Gastrocnemius medialis (tissue), 4 donors: ENCODE measurements around the gene GID8. TPM values are rescaled to one million over a fixed set of nuclear protein-coding genes. Genes with fewer than 3 reads are reported as not detected.

ENCODE experiments used
- ATAC-seq, 2 donors: fragments of 150-250 bp; one replicate each; pipeline ENCODE4 v1.9.1; 2016
- DNase-seq, 2 donors: peaks; one replicate each; pipeline ENCODE4 v3.0.0-alpha.2; 2019
- H3K27ac ChIP-seq, 4 donors: fragments of 200-600 bp; sonication (generic); 1 replicate in 1 of 4; 2 replicates in 3 of 4; pipeline ENCODE4 v1.5.1; 2016 to 2018; ENCODE audit warnings: mild to moderate bottlenecking in 2 of 4, moderate library complexity in 1 of 4
- H3K27me3 ChIP-seq, 3 donors: fragments of 200-600 bp; sonication (generic) in 2 of 3; 1 replicate in 1 of 3; 2 replicates in 2 of 3; pipeline versions ENCODE4 v1.5.1 to v1.6.0; 2016 to 2019; ENCODE audit warnings: mild to moderate bottlenecking in 1 of 3, moderate library complexity in 1 of 3
- H3K36me3 ChIP-seq, 2 donors: fragments of 200-600 bp; sonication (generic) in 1 of 2; one replicate each; pipeline ENCODE4 v1.5.1; 2017 to 2018
- H3K4me1 ChIP-seq, 2 donors: fragments of 200-600 bp; sonication (generic) in 1 of 2; one replicate each; pipeline ENCODE4 v1.5.1; 2016 to 2017; ENCODE audit warnings: mild to moderate bottlenecking in 2 of 2
- H3K4me3 ChIP-seq, 4 donors: fragments of 200-600 bp; sonication (generic) in 3 of 4; 1 replicate in 1 of 4; 2 replicates in 3 of 4; pipeline ENCODE4 v1.5.1; 2016 to 2019; ENCODE audit warnings: mild to moderate bottlenecking in 2 of 4
- H3K9me3 ChIP-seq, 3 donors: fragments of 200-600 bp; sonication (generic) in 2 of 3; 1 replicate in 1 of 3; 2 replicates in 2 of 3; pipeline ENCODE4 v1.5.1; 2016 to 2019
- POLR2A ChIP-seq, 2 donors: fragments of 450-650 bp; IDR thresholded peaks; one replicate each; pipeline ENCODE4 v1.6.1; 2017; ENCODE audit warnings: antibody characterized with exemption in 2 of 2, mild to moderate bottlenecking in 2 of 2, moderate library complexity in 2 of 2
- in situ Hi-C, 4 donors: fragments of 200-750 bp; cut with MboI; loops; one replicate each; pipeline versions ENCODE4 v1.15.0 to v1.8.0; 2017; ENCODE audit warnings: low sequenced_read_pairs in 4 of 4
- intact Hi-C: fragments of 100-400 bp; cut with DNase I; formaldehyde crosslinking; loops from one replicate; pipeline ENCODE4 v1.15.1; 2023; ENCODE audit warnings: low total_unique reads
- total RNA-seq, 4 donors: library from RNA; depleted of rRNA; stranded (reverse); fragments of >200 nt; gene quantifications; one replicate each; pipeline versions ENCODE4 v1.1.0 to v1.2.3, GENCODE V29; 2016
- TF ChIP-seq, protein P1 (sequence below), 5 experiments: fragments of 450-650 bp in 3 of 5; fragments of 200-600 bp in 2 of 5; sonication (generic) in 2 of 5; IDR thresholded peaks in 4 of 5; conservative IDR thresholded peaks in 1 of 5; 1 replicate in 4 of 5; 2 replicates in 1 of 5; pipeline ENCODE4 v1.5.1; 2016 to 2019; ENCODE audit warnings: antibody characterized with exemption in 5 of 5, mild to moderate bottlenecking in 3 of 5, moderate library complexity in 3 of 5

Gene GID8
- total RNA-seq, 4 donors from 2014 or later = 12.8 to 16.2 (median 13.5) TPM

DNA sequence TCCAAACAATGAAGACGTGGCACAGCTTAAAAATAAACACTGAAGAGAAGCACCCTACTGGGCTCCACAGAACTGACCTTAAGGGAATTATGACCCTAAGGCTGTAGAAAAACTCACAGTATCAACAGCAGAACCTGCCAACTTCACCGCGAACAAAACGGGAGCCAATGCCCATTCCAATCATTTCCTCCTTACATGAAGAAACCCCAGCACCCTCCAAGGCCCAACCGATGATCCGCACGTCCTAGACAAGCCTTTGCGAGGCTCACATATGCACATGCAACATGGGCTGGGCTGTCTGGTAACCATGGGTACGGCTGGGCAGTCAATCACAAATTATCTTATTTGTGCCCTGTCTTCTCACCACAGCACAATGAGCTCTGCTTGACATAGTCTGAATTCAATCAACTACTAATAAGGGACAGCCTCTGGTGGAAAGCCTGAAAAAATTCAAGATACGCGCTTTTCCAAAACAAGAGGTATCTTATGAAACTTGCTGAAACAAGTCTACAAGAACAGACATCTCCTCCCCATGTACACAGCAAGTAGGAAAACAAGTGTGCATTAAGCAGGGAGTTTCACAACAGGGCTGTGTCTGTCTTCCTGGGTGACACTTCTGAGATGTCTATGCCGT, 13.4 kb upstream of the GID8 start:
- Histone ChIP-seq H3K27ac (peak overlapping the region; percentile 91 to 98 (median 94)), H3K27me3 (no peaks in the 10 kb centered on the region), H3K4me1 (peaks cover 78 to 85% of the 10 kb centered on the region in 2 donors), H3K4me3 (peak overlapping the region; percentile 82 to 94 (median 86)), H3K9me3 (no peaks in the 10 kb centered on the region), H3K36me3 (no peaks in the 10 kb centered on the region)
- ATAC-seq = peak in 1 of 2 donors; percentile 20
- in situ Hi-C loops = no loop called here
- intact Hi-C loops = loop anchor here (5.0 kb wide), 1 partner anchor 132 kb away; no protein-coding TSS in a partner anchor
- TF ChIP-seq, protein P1, sequence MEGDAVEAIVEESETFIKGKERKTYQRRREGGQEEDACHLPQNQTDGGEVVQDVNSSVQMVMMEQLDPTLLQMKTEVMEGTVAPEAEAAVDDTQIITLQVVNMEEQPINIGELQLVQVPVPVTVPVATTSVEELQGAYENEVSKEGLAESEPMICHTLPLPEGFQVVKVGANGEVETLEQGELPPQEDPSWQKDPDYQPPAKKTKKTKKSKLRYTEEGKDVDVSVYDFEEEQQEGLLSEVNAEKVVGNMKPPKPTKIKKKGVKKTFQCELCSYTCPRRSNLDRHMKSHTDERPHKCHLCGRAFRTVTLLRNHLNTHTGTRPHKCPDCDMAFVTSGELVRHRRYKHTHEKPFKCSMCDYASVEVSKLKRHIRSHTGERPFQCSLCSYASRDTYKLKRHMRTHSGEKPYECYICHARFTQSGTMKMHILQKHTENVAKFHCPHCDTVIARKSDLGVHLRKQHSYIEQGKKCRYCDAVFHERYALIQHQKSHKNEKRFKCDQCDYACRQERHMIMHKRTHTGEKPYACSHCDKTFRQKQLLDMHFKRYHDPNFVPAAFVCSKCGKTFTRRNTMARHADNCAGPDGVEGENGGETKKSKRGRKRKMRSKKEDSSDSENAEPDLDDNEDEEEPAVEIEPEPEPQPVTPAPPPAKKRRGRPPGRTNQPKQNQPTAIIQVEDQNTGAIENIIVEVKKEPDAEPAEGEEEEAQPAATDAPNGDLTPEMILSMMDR (IDR thresholded peaks at IDR 0.05 in 4 of 5, conservative IDR thresholded peaks at IDR 0.05 in 1 of 5) = no peak
- no peak for TF ChIP-seq POLR2A (IDR thresholded peaks at IDR 0.05)
- no peak for DNase-seq

DNA sequence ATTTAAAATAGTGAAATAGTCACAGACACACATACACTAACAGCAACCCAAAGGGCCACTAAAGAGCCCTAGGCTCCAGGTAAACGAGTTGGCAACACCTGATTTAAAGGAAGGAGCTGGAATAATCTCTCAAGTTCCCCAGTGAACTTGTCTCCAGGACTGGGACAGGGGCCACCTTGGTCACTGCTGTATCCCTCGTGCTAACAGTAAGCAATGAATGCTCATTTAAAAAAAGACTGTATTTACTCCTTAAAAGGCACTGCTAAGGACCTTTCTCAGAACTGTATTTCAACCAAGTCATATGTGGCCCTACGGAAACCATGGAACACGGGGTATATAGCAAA, 12.9 kb upstream of the GID8 start:
- Histone ChIP-seq H3K9me3 (no peaks in the 10 kb centered on the region), H3K27ac (peak overlapping the region; percentile 91 to 98 (median 94)), H3K4me3 (peak overlapping the region; percentile 82 to 94 (median 86)), H3K27me3 (no peaks in the 10 kb centered on the region), H3K4me1 (peaks cover 78 to 85% of the 10 kb centered on the region in 2 donors), H3K36me3 (no peaks in the 10 kb centered on the region)
- intact Hi-C loops = loop anchor here (5.0 kb wide), 1 partner anchor 133 kb away; no protein-coding TSS in a partner anchor
- in situ Hi-C loops = no loop called here
- peak in 1 of 2 donors; percentile 9 for TF ChIP-seq POLR2A (IDR thresholded peaks at IDR 0.05)
- TF ChIP-seq, protein P1 (IDR thresholded peaks at IDR 0.05 in 4 of 5, conservative IDR thresholded peaks at IDR 0.05 in 1 of 5) = no peak
- ATAC-seq (peak in 1 of 2 donors; percentile 25), DNase-seq (no peak)

DNA sequence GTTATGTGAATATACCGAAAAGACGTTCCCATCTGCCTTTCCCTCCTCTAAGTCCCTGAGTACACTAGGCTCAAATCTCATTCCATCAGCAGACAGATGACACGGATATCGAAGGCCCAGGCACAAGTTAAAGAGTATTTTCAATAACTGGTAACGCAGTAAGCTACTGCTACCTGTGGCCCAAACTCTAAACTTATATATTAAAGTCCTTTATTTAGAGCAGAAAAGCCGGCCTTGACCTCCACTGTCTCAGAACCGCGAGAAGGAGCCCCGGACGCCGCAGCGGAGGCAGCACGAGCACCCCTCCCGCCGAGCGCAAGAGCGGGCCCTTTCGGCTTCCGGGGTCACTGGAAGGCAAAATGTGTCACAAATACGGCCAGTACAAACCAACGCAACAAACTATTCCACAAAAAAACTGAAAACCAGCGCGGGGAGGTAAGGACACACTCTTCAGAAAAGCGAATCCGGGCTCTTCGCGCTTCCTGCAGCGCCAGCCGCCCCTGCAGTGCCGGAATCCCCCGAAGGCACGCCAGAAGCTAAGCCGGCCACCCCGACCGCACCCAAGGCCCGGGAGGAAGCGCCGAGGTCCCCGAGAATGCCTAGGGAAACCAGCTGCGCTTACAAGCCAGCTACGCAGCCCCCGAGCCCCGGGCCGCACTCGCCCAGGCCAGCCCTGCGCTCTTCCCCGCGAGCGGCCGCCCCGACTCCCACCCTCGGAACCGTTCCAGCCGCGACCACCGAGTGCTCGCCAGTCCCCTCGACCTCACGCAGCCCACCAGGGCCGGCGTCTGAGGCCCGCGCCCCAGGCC, 12.3 kb upstream of the GID8 start:
- Histone ChIP-seq H3K27ac (peak overlapping the region; percentile 91 to 98 (median 94)), H3K27me3 (no peaks in the 10 kb centered on the region), H3K4me3 (peak overlapping the region; percentile 82 to 94 (median 86)), H3K9me3 (no peaks in the 10 kb centered on the region), H3K4me1 (peaks cover 74 to 80% of the 10 kb centered on the region in 2 donors), H3K36me3 (no peaks in the 10 kb centered on the region)
- DNase-seq (no peak), ATAC-seq (peak; percentile 18 to 19)
- intact Hi-C loops = loop anchor here (1.0 to 5.0 kb wide), 2 partner anchors 12 to 133 kb away; no protein-coding TSS in a partner anchor
- in situ Hi-C loops = no loop called here
- TF ChIP-seq POLR2A (IDR thresholded peaks at IDR 0.05) = no peak
- TF ChIP-seq, protein P1 (IDR thresholded peaks at IDR 0.05 in 4 of 5, conservative IDR thresholded peaks at IDR 0.05 in 1 of 5) = no peak

DNA sequence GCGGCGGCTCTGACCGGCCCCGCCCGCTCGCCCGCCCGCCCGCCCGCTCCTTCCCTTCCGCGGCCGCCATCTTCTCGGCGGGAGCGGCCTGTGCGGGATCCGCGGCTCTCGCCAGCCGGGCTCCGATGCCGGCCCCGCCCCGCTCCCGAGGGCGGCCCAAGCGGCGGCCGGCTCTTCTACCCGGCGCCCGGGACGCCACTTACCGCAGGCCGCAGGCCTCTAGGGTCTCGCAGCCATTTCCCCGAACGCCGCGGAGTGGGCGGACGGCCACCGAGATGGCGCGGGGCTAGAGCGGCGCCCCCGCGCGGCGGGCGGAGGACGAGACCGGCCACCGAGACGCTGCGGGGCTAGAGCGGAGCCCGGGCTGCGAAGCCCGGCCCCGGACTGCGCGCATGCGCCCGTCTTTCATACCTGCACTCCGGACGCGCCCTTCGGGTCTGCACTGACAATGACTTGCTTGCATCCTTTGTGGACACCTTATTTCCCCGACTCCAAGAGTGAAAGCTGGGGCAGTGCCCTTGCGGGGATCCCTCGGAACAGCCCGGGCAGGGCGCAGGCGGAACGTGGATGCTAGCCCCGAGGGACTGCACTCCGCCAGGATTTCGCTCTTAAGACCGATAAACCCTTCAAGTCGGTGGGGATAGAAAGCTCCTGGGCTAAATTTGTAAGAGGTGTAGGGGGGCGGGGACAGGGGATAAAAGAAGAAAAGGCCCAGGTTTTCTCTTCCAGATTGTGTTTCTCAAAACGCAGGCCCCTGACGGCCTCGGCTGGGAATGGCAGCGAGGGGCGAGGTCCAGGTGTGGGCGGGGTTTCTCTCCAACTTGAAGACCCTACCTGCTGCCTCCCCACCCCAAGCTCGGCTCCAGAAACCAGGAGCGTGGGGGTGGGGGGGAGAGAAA, 11.5 kb upstream of the GID8 start, which contains the start of gene DIDO1:
Gene DIDO1, minus strand, starts transcription at position 277 of the 899 bp plus-strand sequence.
- peak within 1 kb of the TSS; percentile 91 to 98 (median 94) for H3K27ac ChIP-seq
- H3K27me3 ChIP-seq = no peaks in the 10 kb centered on the region
- peak within 1 kb of the TSS; percentile 82 to 94 (median 86) for H3K4me3 ChIP-seq
- TF ChIP-seq POLR2A (IDR thresholded peaks at IDR 0.05) = peak; percentile 73 to 85
- TF ChIP-seq, protein P1 (IDR thresholded peaks at IDR 0.05 in 4 of 5, conservative IDR thresholded peaks at IDR 0.05 in 1 of 5) = peak; percentile 66 to 85 (median 83)
- in situ Hi-C loops = no loop called here
- ATAC-seq (peak; percentile 73 to 83), DNase-seq (peak; percentile 78 to 82)
- H3K36me3 ChIP-seq = no peaks in the 10 kb centered on the region
- H3K4me1 ChIP-seq = peaks cover 66 to 72% of the 10 kb centered on the region in 2 donors
- no peaks in the 10 kb centered on the region for H3K9me3 ChIP-seq
- intact Hi-C loops = loop anchor here (1.0 to 5.0 kb wide), 2 partner anchors 11 to 134 kb away; no protein-coding TSS in a partner anchor
